Activated CD8-positive, alpha-beta T cell treated with anti-CD3 and anti-CD28 coated beads for 36 hours (primary cell): ENCODE measurements around the gene GGACT. TPM values are rescaled to one million over a fixed set of nuclear protein-coding genes. Genes with fewer than 3 reads are reported as not detected.

Experiments
- ATAC-seq: fragments of 200-7000 bp; cut with Tn5 transposase; one replicate; pipeline ENCODE4 v1.10.0; 2021; ENCODE audit warnings: mild to moderate bottlenecking, moderate library complexity
- CTCF ChIA-PET: fragments of 350-600 bp; sonication (Branson Sonifier 250); formaldehyde crosslinking; loops from one replicate; lab custom pipeline; 2021; ENCODE audit warnings: antibody characterized with exemption; lab: Charles Lee
- POLR2A ChIA-PET: fragments of 350-600 bp; sonication (Branson Sonifier 250); formaldehyde crosslinking; loops from one replicate; lab custom pipeline; 2021; ENCODE audit warnings: antibody characterized with exemption; lab: Charles Lee
- DNase-seq: peaks from one replicate; pipeline ENCODE4 v3.0.0-alpha.2; 2020
- H3K27ac Mint-ChIP-seq: one replicate; pipeline ENCODE4 v1.8.0; 2021; ENCODE audit warnings: mild to moderate bottlenecking, mixed read lengths
- H3K27me3 Mint-ChIP-seq: one replicate; pipeline ENCODE4 v1.8.0; 2021; ENCODE audit warnings: mixed read lengths
- H3K36me3 Mint-ChIP-seq: one replicate; pipeline ENCODE4 v1.8.0; 2021; ENCODE audit warnings: low read depth, mixed read lengths
- H3K4me1 Mint-ChIP-seq: one replicate; pipeline ENCODE4 v1.8.0; 2021; ENCODE audit warnings: low read depth, mixed read lengths
- H3K4me3 Mint-ChIP-seq: one replicate; pipeline ENCODE4 v1.8.0; 2021; ENCODE audit warnings: mild to moderate bottlenecking, moderate library complexity, mixed read lengths
- H3K9me3 Mint-ChIP-seq: one replicate; pipeline ENCODE4 v1.8.0; 2021; ENCODE audit warnings: mixed read lengths
- CTCF ChIP-seq: fragments of 200-600 bp; IDR thresholded peaks from one replicate; pipeline ENCODE4 v1.8.0; 2022; ENCODE audit warnings: antibody characterized with exemption, mild to moderate bottlenecking
- intact Hi-C: fragments of 100-400 bp; cut with micrococcal nuclease; formaldehyde crosslinking; loops from one replicate; pipeline ENCODE4 v1.10.0; 2022
- total RNA-seq, 2 experiments: library from RNA; stranded (reverse); gene quantifications; one replicate each; pipeline ENCODE4 v1.2.3, GENCODE V29; 2021

GGACT gene
- 1 to 10 TPM; 4.0 to 5.3 TPM for total RNA-seq

GRCh38 chr13:100588331-100589177, at the start of gene GGACT:
Gene GGACT, minus strand, starts transcription at chr13:100588789. Its CDS starts 56,198 bp downstream, at chr13:100532591.
- DNase-seq (peak; percentile 85), ATAC-seq (peak; percentile 93)
- ChIA-PET POLR2A (interaction anchor here (0.6 to 1.1 kb wide), 6 partner anchors 21 to 240 kb away, joined by 3 to 4 read pairs (median 3); partner anchors contain the start of gene TMTC4), CTCF (interaction anchor here (0.6 to 8.2 kb wide), 14 partner anchors 8 to 688 kb away, joined by 3 to 97 read pairs (median 3); partner anchors contain the start of gene TMTC4)
- TF ChIP-seq CTCF, result peak; percentile 83
- Mint-ChIP-seq H3K4me1 (peaks cover 37% of the 10 kb centered on the region), H3K36me3 (no peaks in the 10 kb centered on the region), H3K27ac (peak within 1 kb of the TSS; percentile 88), H3K4me3 (peak within 1 kb of the TSS; percentile 77), H3K27me3 (no peaks in the 10 kb centered on the region), H3K9me3 (no peaks in the 10 kb centered on the region)
- intact Hi-C loops, result loop anchor here (5.0 kb wide), 1 partner anchor 84 kb away; the partner anchor contains the start of gene TMTC4

GRCh38 chr13:100637796-100638195, 49.2 kb upstream of the GGACT start:
- Mint-ChIP-seq H3K9me3 (no peaks in the 10 kb centered on the region), H3K27me3 (no peaks in the 10 kb centered on the region), H3K4me1 (no peaks in the 10 kb centered on the region), H3K36me3 (peaks cover 35% of the 10 kb centered on the region), H3K27ac (no peak overlapping the region), H3K4me3 (no peak overlapping the region)
- intact Hi-C loops, result no loop called here
- TF ChIP-seq CTCF, result no peak
- ChIA-PET CTCF (interaction anchor here (1.0 to 1.1 kb wide), 2 partner anchors 59 to 530 kb away, joined by 3 read pairs; no protein-coding TSS in a partner anchor), POLR2A (no interaction called here)
- DNase-seq (no peak), ATAC-seq (no peak)

GRCh38 chr13:100637380-100637779, 48.8 kb upstream of the GGACT start:
- no peaks in the 10 kb centered on the region for H3K27me3 Mint-ChIP-seq

GRCh38 chr13:100636441-100636840, 47.9 kb upstream of the GGACT start:
- TF ChIP-seq CTCF, result no peak
- ATAC-seq (no peak), DNase-seq (no peak)
- ChIA-PET CTCF (no interaction called here), POLR2A (no interaction called here)
- Mint-ChIP-seq H3K36me3 (peaks cover 31% of the 10 kb centered on the region), H3K4me1 (no peaks in the 10 kb centered on the region), H3K27me3 (no peaks in the 10 kb centered on the region), H3K4me3 (no peak overlapping the region), H3K9me3 (no peaks in the 10 kb centered on the region), H3K27ac (no peak overlapping the region)
- intact Hi-C loops, result no loop called here

More at GRCh38 chr13:100637380-100637779, 48.8 kb upstream of the GGACT start:
- ChIA-PET CTCF (interaction anchor here (1.0 to 1.1 kb wide), 2 partner anchors 59 to 530 kb away, joined by 3 read pairs; no protein-coding TSS in a partner anchor), POLR2A (no interaction called here)
- Mint-ChIP-seq H3K4me3 (no peak overlapping the region), H3K9me3 (no peaks in the 10 kb centered on the region), H3K4me1 (no peaks in the 10 kb centered on the region), H3K27ac (no peak overlapping the region), H3K36me3 (peaks cover 35% of the 10 kb centered on the region)
- intact Hi-C loops, result no loop called here
- ATAC-seq, result no peak
- TF ChIP-seq CTCF, result no peak
- no peak for DNase-seq

GRCh38 chr13:100636004-100636403, 47.4 kb upstream of the GGACT start:
- CTCF ChIA-PET, result no interaction called here
- POLR2A ChIA-PET, result no interaction called here
- H3K9me3 Mint-ChIP-seq, result no peaks in the 10 kb centered on the region
- H3K27me3 Mint-ChIP-seq, result no peaks in the 10 kb centered on the region
- intact Hi-C loops, result no loop called here
- no peak overlapping the region for H3K27ac Mint-ChIP-seq
- H3K36me3 Mint-ChIP-seq, result peaks cover 28% of the 10 kb centered on the region
- no peak overlapping the region for H3K4me3 Mint-ChIP-seq
- no peaks in the 10 kb centered on the region for H3K4me1 Mint-ChIP-seq
- no peak for DNase-seq
- no peak for ATAC-seq
- TF ChIP-seq CTCF, result no peak
